Psoas muscle (tissue), 8 donors: ENCODE measurements around the gene ZNF280D. TPM values are rescaled to one million over a fixed set of nuclear protein-coding genes. Genes with fewer than 3 reads are reported as not detected.
"Not testable (repeated sequence)": the region's sequence is repeated elsewhere in the genome, so short reads cannot be mapped to it uniquely, and the experiment has no call there.

Source experiments
- ATAC-seq, 4 donors: fragments of 200-7000 bp; cut with Tn5 transposase; one replicate each; pipeline ENCODE4 v1.9.1; 2020; ENCODE audit warnings: moderate library complexity in 3 of 4, mild to moderate bottlenecking in 2 of 4
- DNase-seq, 2 donors: peaks; one replicate each; pipeline ENCODE4 v3.0.0-alpha.2; 2020
- H3K27ac ChIP-seq: fragments of 200-600 bp; one replicate; pipeline ENCODE4 v1.8.0; 2022
- H3K27me3 ChIP-seq, 3 donors: fragments of 200-600 bp in 1 of 3; one replicate each; pipeline versions ENCODE4 v1.6.1 to v1.8.0; 2013 to 2022; ENCODE audit warnings: low read length in 2 of 3, mild to moderate bottlenecking in 2 of 3, moderate library complexity in 1 of 3; ENCODE audit not compliant: insufficient read depth in 3 of 3
- H3K36me3 ChIP-seq, 2 donors: fragments of 200-600 bp in 1 of 2; one replicate each; pipeline versions ENCODE4 v1.6.1 to v1.8.0; 2013 to 2022; ENCODE audit warnings: low read depth in 1 of 2, mild to moderate bottlenecking in 1 of 2, moderate library complexity in 1 of 2; ENCODE audit not compliant: insufficient read depth in 1 of 2
- H3K4me1 ChIP-seq: fragments of 200-600 bp; one replicate; pipeline ENCODE4 v1.8.0; 2022
- H3K4me3 ChIP-seq: fragments of 200-600 bp; one replicate; pipeline ENCODE4 v1.8.0; 2022; ENCODE audit warnings: mild to moderate bottlenecking
- H3K9me3 ChIP-seq: fragments of 200-600 bp; one replicate; pipeline ENCODE4 v1.8.0; 2022
- WGBS, 3 donors: extraction: QIAGEN DNeasy Blood & Tissue Kit; methylation state at CpG; one replicate each; pipeline versions ENCODE4 v1.1.6 to v1.1.7; 2013; 5-methylcytosine and 5-hydroxymethylcytosine counted together
- intact Hi-C, 2 donors: fragments of 100-400 bp; cut with DNase I; formaldehyde crosslinking; loops; one replicate each; pipeline versions ENCODE4 v1.11.0 to v1.14.2; 2022
- long read RNA-seq, 2 donors: library from polyadenylated mRNA; unstranded; transcript quantifications; one replicate each; pipeline ENCODE4 v2.0.0, GENCODE V29; 2021
- polyA plus RNA-seq, 3 donors: library from polyadenylated mRNA; stranded (reverse); fragments of 200-250 nt; gene quantifications; one replicate each; pipeline ENCODE4 v1.2.3, GENCODE V29; 2013
- total RNA-seq, 4 donors: library from RNA; stranded (reverse); fragmentation: NEBNext Ultra II Directional in 2 of 4; extraction: Animal tissue kit (Norgen Biotek cat#: 25700) in 2 of 4; gene quantifications; one replicate each; pipeline versions ENCODE4 v1.2.1 to v1.2.4, GENCODE V29; 2021 to 2023
- TF ChIP-seq, protein P1 (sequence below): fragments of 200-600 bp; IDR thresholded peaks from one replicate; pipeline ENCODE4 v1.8.0; 2022; ENCODE audit warnings: antibody characterized with exemption
- donor health status: healthy with polysubstance abuse.
- donor health status: DM: no; HTN: no; CAD: no; lungs with moderate emphysema.
- donor health status: Bipolar disorder and iron deficiency.
- donor health status: healthy.
- donor health status: DM: yes; HTN: yes; CAD: no.
- donor health status: DM: no; HTN: no; CAD: no.
- donor health status: DM: no; HTN: no; CAD: no.
- donor health status: DM: yes; HTN: yes; CAD: no.

ZNF280D gene, protein sequence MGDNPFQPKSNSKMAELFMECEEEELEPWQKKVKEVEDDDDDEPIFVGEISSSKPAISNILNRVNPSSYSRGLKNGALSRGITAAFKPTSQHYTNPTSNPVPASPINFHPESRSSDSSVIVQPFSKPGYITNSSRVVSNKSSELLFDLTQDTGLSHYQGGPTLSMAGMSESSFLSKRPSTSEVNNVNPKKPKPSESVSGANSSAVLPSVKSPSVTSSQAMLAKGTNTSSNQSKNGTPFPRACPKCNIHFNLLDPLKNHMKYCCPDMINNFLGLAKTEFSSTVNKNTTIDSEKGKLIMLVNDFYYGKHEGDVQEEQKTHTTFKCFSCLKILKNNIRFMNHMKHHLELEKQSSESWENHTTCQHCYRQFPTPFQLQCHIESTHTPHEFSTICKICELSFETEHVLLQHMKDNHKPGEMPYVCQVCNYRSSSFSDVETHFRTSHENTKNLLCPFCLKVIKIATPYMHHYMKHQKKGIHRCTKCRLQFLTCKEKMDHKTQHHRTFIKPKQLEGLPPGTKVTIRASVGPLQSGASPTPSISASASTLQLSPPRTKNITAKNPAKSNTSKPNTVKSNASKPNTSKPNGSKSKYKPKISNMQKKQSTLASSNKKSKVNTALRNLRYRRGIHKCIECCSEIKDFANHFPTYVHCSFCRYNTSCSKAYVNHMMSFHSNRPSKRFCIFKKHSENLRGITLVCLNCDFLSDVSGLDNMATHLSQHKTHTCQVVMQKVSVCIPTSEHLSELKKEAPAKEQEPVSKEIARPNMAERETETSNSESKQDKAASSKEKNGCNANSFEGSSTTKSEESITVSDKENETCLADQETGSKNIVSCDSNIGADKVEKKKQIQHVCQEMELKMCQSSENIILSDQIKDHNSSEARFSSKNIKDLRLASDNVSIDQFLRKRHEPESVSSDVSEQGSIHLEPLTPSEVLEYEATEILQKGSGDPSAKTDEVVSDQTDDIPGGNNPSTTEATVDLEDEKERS
- total RNA-seq (10 to 100 TPM; 20.8 to 25.3 (median 23.6) TPM), polyA plus RNA-seq (10 to 100 TPM in 2 of 3 donors, 1 to 10 TPM in 1; 5.3 to 12.0 (median 10.4) TPM)
- long read RNA-seq, donor 1, partial matches to known transcripts = 1 of 3 reads
- long read RNA-seq, donor 1, other reads (novel, unspliced or antisense) = 0 of 3 reads
- long read RNA-seq, donor 2, partial matches to known transcripts = 3 of 9 reads
- long read RNA-seq, donor 2, other reads (novel, unspliced or antisense) = 5 of 9 reads

DNA sequence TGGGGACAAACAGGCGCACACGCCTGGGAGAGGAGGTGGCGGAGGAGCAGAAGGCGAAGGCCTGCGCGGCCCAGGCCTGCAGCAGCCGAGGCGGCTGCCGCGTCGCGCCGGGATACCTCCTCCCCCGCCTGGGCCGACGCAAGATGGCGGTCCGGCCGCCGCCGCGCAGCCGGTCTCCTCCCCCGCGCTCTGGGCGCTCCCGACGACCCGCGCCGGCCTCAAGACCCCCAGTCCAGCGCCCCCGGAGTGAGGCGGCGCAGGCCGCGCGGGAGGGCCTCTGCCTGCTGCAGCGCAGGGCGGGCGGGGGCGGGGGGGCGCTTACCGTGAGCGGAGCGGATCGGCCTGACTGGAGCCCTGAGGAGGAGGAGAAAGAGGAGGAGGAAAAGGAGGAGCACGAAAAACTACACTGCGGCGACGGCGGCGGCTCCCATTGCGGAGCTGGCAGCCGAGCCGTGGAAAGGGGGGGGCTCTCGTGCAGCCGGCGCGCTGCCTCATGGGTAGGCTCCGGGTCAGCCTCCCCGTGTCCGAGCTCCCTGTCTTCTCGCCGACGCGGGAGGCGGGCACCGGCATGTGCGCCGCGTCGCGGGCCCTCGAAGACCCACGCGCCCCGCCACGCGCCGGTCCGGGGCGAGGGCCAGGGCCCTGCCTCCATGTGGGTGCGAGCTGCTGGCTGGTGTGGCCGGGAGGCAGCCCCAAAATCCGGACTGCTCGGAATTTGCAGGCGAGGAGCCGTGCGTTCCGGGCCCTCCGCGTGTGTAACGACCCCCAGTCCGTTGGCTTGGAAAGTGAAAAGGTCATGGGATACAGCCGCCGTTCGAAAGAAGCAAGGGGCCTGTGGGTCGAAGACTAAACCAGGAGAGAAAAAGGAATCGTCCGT lies at the start of gene ZNF280D:
ZNF280D (minus strand) TSS at position 374 of the 877 bp plus-strand sequence. CDS start 26,400 bp downstream, outside the sequence.
- intact Hi-C loops = loop anchor here in 1 of 2 donors (2.0 kb wide), 1 partner anchor 65 kb away; no protein-coding TSS in a partner anchor

DNA sequence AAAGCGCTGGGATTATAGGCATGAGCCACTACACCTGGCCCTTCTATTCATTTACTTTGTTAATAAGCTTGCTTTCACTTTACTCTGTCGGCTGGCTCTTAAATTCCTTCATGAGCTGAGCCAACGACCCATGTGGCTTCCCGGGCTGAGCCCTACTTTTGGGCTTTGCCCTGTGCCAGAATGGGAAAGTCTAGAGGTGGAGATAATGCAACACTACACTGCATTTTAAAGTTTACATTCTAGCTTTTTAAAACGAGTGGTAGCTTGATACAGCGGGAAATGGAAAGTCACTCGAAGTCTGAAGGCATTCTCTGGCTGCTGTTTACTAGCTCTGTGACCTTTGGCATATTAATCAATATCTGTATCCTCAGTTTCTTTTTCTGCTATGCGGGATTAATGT lies 49.0 kb upstream of the ZNF280D start:
- no peak overlapping the region for H3K27ac ChIP-seq
- DNase-seq (no peak), ATAC-seq (no peak)
- intact Hi-C loops = no loop called here
- H3K27me3 ChIP-seq = no peaks in the 10 kb centered on the region
- no peaks in the 10 kb centered on the region for H3K9me3 ChIP-seq
- no peaks in the 10 kb centered on the region for H3K36me3 ChIP-seq
- TF ChIP-seq, protein P1, sequence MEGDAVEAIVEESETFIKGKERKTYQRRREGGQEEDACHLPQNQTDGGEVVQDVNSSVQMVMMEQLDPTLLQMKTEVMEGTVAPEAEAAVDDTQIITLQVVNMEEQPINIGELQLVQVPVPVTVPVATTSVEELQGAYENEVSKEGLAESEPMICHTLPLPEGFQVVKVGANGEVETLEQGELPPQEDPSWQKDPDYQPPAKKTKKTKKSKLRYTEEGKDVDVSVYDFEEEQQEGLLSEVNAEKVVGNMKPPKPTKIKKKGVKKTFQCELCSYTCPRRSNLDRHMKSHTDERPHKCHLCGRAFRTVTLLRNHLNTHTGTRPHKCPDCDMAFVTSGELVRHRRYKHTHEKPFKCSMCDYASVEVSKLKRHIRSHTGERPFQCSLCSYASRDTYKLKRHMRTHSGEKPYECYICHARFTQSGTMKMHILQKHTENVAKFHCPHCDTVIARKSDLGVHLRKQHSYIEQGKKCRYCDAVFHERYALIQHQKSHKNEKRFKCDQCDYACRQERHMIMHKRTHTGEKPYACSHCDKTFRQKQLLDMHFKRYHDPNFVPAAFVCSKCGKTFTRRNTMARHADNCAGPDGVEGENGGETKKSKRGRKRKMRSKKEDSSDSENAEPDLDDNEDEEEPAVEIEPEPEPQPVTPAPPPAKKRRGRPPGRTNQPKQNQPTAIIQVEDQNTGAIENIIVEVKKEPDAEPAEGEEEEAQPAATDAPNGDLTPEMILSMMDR = no peak
- no peaks in the 10 kb centered on the region for H3K4me1 ChIP-seq
- H3K4me3 ChIP-seq = no peak overlapping the region
- WGBS, 3 donors = 75 to 79% (median 75%) methylated on average over 8 of the region's 8 CpGs

More for the DNA sequence above, at the start of gene ZNF280D:
- no peaks in the 10 kb centered on the region for H3K9me3 ChIP-seq
- WGBS, 3 donors = 6 to 13% (median 8%) methylated on average over 52 to 101 of the region's 101 CpGs
- peak; percentile 90 to 95 (median 94) for ATAC-seq
- no peaks in the 10 kb centered on the region for H3K27me3 ChIP-seq
- no peaks in the 10 kb centered on the region for H3K36me3 ChIP-seq
- TF ChIP-seq, protein P1 = no peak
- DNase-seq = peak; percentile 92 to 95
- peak within 1 kb of the TSS; percentile 92 for H3K27ac ChIP-seq
- H3K4me3 ChIP-seq = peak within 1 kb of the TSS; percentile 81
- H3K4me1 ChIP-seq = peaks cover 32% of the 10 kb centered on the region

DNA sequence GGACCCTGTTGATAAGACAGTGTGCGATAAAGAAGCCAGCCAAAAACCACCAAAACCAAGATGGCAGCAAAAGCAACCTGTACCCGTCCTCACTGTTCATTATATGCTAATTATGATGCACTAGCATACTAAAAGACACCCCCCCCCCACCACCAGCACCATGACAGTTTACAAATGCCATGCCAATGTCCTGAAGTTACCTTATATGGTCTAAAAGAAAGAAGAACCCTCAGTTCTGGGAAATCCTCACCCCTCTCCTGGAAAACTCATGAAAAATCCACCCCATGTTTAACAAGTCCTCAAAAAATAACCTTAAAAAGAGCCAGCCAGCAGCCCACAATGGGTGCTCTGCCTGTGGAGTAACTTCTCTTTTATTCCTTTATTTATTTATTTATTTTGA lies 48.4 kb upstream of the ZNF280D start:
- Histone ChIP-seq H3K9me3 (no peaks in the 10 kb centered on the region), H3K27ac (no peak overlapping the region), H3K4me3 (no peak overlapping the region), H3K4me1 (no peaks in the 10 kb centered on the region), H3K27me3 (no peaks in the 10 kb centered on the region), H3K36me3 (no peaks in the 10 kb centered on the region)
- intact Hi-C loops = no loop called here
- ATAC-seq = no peak
- DNase-seq = no peak
- TF ChIP-seq, protein P1 = no peak
- WGBS, 3 donors = 87 to 96% (median 91%) methylated on average over 2 of the region's 2 CpGs

DNA sequence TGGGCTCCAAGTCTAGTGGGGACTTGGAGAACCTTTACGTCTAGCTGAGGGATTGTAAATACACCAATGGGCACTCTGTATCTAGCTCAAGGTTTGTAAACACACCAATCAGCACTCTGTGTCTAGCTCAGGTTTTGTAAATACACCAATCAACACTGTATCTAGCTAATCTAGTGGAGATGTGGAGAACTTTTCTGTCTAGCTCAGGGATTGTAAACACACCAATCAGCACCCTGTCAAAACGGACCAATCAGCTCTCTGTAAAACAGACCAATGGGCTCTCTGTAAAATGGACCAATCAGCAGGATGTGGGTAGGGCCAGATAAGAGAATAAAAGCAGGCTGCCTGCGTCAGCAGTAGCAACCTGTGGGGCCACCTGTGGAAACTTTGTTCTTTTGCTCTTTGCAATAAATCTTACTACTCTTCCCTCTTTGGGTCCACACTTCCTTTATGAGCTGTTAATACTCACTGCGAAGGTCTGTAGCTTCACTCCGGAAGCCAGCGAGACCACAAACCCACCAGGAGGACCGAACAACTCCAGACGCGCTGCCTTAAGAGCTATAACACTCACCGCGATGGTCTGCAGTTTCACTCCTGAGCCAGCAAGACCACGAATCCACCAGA lies 46.9 kb upstream of the ZNF280D start:
- ATAC-seq, intact Hi-C loops, DNase-seq, H3K36me3 ChIP-seq, H3K4me3 ChIP-seq, H3K27me3 ChIP-seq, H3K27ac ChIP-seq, H3K4me1 ChIP-seq, H3K9me3 ChIP-seq: not testable (repeated sequence)
- 89 to 95% (median 92%) methylated on average over 12 of the region's 12 CpGs for WGBS, 3 donors

DNA sequence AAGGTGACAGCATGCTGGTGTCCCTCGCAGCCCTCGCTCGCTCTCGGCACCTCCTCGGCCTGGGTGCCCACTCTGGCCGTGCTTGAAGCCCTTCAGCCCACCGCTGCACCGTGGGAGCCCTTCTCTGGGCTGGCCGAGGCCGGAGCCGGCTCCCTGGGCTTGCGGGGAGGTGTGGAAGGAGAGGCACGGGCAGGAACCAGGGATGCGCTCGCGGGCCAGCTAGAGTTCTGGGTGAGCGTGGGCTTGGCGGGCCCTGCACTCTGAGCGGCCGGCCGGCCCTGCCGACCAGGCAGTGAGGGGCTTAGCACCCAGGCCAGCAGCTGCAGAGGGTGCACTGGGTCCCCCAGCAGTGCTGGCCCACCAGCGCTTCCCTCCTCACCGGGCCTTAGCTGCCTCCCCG lies 46.1 kb upstream of the ZNF280D start:
- H3K4me3 ChIP-seq, intact Hi-C loops, H3K27ac ChIP-seq, H3K27me3 ChIP-seq, H3K36me3 ChIP-seq, ATAC-seq, DNase-seq, H3K9me3 ChIP-seq: not testable (repeated sequence)
- 95 to 97% (median 95%) methylated on average over 22 to 25 of the region's 25 CpGs for WGBS, 3 donors
- peaks cover 10% of the 10 kb centered on the region for H3K4me1 ChIP-seq
